DMS 273 treated with DMSO at 0.1 percent for 48 hours (cell line): ENCODE data around the gene SPATA9.

Experiments
- DNase-seq: peaks from one replicate; lab custom pipeline; 2025; lab: John Stamatoyannopoulos, UW

SPATA9 gene, protein sequence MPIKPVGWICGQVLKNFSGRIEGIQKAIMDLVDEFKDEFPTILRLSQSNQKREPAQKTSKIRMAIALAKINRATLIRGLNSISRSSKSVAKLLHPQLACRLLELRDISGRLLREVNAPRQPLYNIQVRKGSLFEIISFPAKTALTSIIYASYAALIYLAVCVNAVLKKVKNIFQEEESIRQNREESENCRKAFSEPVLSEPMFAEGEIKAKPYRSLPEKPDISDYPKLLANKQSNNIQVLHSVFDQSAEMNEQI

DNA sequence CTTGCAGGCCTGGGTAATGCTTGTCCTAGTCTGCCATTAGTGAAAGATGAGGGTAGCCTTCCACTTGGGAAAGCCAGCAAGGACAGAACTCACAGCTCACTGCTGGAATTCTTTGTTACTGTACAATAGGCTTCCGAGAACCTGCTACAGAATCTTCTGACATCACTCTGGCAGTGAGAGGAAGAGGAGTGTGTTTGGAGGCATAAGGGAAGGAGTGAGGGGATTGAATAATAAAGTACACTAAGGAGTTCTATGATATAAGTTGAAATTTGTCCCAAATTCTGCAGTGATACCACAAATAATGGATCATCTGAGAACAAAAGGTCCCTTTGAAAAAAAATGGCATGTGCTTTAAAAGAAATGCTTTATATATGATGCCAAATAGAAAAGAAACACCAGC lies at the start of gene SPATA9:
SPATA9 (minus strand) TSS at position 101 of the 400 bp plus-strand sequence. CDS start 137 bp downstream, outside the sequence.
- no peak for DNase-seq

- DNase-seq: no peak
These were observed 49.1 kb upstream of the SPATA9 start for GRCh38 chr5:95731571-95732554.

DNA sequence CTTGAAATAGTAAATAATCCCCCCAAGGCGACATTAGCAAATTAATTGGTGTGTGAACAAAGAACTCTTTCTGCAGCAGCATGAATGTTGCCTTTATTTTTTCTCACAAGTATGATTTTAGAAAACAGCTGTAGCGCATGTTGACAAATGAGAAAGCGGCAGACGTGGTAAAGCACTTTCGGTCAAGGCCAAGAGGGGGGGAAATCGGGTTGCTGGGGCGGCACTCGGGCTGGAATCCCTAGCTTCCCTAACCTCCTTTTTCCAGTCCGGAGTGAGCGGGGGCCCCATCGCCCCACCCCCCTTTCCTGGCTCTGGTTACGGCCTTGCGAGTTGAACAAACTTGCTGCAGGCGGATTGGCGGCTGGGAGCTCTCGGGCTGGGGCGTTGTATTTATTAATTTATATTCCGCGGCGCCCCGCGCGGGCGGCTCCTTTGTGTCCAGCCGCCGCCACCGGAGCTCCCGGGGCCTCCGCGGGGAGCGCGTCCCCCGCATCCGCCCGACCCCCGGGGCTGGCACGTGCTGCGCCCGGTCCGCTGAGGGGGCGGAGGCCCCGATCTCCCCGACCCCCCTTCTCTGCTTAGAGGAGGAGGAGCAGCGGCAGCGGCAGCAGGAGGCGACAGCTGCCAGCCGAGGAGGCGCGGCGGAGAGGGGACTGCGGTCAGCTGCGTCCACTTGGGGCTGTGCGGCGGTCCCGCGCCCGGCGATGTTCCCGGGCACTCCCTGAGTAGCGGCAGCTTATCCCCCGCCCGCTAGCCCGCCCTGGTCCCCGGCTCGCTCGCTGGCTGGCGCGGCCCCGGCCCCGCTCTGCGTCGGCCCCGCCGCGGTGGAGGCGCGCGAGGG lies 48.2 kb upstream of the SPATA9 start, which contains the start of gene RHOBTB3:
RHOBTB3 (plus strand) TSS at position 607 of the 841 bp plus-strand sequence. CDS start 347 bp downstream, outside the sequence.
- peak; percentile 88 for DNase-seq

GRCh38 chr5:95730011-95730700 lies 47.4 kb upstream of the SPATA9 start:
- DNase-seq: no peak

- DNase-seq: no peak
These were observed 46.6 kb upstream of the SPATA9 start for GRCh38 chr5:95729115-95730010.

DNA sequence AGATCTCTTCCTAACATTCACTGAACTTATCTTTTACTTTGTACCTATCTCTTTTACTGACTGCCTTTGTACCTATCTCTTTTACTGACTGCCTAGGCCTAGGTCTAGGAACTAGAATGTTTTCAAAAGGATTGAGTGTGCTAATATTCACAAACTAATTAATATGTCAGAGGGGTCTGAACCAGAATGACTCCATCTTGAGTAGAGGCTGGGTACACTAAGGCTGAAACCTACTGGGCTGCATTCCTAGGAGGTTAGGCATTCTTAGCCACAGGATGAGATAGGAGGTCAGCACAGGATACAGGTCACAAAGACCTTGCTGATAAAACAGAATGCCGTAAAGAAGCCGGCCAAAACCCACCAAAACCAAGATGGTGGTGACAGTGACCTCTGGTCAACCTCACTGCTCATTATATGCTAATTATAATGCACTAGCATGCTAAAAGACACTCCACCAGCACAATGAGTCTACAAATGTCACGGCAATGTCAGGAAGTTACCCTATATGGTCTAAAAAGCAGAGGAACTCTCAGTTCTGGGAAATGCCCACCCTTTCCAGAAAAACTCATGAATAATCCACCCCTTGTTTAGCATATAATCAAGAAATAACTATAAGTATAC lies 45.8 kb upstream of the SPATA9 start:
- DNase-seq: no peak

DNA sequence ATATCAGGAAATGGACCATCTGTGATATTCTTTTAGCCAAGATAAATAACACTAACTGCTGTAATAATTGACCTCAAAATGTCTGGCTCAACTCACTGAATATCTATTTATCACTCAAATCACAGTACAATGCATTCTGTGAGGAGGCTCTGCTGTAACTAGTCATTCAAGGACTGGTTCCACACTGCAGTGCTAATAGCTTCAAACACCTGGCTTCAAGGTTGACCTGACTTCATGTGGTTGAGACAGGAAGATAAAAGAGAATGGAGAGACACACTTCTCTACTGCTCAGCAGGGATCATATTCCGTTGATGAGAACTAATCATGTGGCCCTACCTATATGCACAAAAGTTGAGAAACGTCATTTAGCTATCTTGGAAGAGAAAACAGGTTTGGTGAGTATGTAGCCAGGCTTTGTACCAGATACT lies 45.0 kb upstream of the SPATA9 start:
- DNase-seq: no peak

DNA sequence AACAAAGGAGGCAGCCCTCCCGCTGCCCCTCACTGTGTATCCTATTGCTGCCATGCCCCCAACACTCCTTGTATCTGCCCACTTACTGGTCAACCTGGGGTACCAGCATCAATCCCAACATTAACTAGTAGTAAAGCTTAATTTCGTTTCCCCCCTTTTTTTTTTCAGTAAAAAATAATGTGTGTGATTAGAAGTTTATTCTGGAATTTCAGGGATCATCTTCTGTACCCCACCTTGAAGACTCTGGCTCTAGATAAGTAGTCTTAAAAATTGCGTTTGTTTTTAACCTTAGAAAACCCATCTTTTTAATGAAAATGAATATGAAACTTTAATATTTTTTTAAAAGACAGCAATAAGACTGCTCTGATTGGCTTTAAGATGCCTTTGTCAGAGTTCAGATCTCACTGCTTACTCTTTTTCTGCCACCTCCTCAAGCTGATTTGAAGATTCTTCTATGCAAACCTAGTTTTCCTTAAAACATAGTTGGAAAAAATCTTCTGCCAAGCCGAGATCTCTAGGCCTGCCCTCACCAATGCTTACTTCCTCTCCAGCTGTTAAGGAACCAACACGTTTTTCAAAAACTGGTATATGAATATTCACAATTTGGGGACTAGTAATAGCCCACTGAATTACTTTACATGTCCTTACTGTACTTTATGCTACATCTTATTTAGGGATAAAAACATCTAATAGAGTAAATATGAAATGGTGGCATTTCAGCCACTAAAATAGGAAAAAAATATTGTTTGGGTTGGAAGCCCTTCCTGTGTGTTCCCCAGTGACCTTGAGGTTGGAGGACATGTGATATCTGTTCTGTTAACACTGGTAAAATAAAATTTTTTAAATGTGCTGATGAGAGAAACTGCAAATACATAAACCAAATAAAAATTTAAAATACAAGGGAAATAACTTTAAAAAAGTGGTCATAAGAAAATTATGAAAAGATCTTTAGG lies 44.3 kb upstream of the SPATA9 start:
- no peak for DNase-seq

GRCh38 chr5:95725937-95726810 lies 43.4 kb upstream of the SPATA9 start:
- DNase-seq: no peak

- DNase-seq: no peak
These were observed 42.5 kb upstream of the SPATA9 start for GRCh38 chr5:95725071-95725820.

DNA sequence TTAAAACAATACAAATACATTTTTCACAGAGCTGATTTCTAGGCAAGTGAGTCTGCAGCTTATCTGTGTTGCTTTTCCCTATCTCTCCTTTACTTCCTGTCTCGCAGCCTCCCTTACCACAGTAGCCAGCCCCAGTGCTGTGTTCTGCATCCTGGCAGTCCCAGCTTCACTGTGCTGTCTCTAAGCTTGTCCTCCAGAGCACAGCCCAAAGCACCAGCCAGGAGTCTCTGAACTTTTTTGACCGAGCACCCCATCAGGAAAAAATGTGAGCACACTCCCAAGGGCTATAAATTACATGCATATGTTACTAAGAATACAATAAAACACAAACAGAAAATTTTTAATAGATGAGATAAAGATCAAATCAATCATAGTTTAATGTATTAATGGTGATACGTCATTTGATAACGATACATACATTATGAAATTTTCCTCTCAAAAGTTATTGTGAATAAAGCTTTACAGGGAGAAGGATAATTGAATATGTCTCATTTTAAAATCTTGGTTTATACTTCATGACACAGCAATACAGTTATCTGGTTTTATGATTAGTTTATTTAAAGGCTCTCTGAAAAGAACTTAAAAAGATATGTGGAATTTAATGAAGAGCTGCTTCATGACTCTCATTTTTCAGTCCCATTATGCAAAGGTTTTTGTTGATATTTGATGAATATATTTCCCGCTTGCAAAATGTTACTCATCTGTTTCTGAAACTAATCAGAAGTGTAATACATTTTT lies 41.0 kb upstream of the SPATA9 start:
- no peak for DNase-seq

DNA sequence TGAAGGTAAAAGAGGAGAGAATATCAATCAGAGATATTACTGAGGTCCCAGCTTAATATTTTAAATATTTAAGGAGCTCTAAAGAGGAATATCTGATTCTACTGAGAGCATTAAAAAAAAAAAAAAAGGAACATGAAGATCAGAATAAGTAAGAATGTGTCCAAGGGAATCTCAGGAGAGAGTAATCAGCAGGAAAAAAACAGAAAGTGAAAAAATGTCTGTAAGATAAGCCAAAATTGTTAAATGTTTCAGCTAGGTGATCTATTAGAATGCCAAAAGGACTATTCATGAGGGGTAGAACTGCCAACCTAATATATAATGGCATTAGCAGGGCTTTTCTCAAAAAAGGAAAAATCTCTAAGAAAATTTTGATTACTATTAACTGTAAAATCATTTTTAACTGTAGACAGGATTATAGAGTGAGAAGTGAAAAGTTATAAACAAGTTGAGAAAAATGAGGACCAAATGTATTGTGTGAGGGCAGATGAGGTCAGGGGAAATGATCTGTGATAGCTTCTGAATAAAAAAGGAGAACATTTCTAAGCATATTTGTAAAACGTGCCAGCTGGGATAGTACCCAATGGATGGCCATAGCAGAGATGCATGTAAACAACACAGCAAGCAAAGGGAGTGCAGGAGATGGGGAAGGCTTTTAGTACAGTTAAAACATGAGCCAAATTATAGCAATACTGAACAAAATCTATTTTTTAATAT lies 38.9 kb upstream of the SPATA9 start:
- DNase-seq: no peak

GRCh38 chr5:95720094-95720786 lies 37.4 kb upstream of the SPATA9 start:
- no peak for DNase-seq

DNA sequence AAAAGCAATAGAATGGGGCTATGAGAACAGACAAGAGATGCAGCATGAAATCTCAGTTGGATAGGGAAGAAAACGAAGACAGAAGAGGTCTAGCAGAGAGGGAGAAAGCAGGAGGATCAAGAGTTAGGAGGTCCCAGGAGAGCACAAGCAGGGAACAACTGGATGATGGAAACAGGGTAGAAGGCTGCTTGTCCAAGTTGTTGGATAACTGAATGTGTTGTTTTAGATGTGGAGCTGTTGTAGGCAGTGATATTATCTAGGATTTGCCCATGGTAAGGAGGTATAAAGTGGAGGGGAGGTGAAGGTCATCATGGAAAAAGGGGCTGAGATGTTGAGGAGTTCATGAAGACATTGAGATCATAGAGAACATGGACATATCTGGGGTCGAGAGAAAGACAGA lies 35.9 kb upstream of the SPATA9 start:
- DNase-seq: no peak

DNA sequence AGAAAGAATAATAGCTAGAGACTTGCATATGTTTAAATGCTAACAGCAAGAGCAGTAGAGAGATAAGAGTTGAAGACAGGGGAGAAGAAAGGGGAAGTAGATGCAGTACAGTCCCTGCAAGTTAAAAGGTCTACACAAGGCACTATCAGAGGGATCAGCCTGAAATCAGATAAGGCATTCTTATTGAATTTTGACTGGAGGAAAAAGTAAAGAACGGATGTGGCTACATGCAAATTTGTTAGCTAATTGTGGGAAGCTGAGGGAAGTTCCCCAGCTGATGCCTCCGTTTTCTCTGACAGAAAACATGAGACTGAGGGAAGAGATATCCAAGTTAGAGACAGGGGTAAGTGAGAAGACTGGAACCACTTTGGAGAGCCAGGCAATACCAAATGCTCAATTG lies 35.4 kb upstream of the SPATA9 start:
- no peak for DNase-seq
